Type B pancreatic cell (in vitro differentiated cells): ENCODE measurements around the gene CYTH1. TPM values are rescaled to one million over a fixed set of nuclear protein-coding genes. Genes with fewer than 3 reads are reported as not detected.
A peak's percentile ranks its signal among the peaks of the same experiment; 100 is the strongest.

Source experiments
- DNase-seq: peaks from one replicate; pipeline ENCODE4 v3.0.0; 2021; ENCODE audit warnings: mixed read lengths; ENCODE audit not compliant: unreplicated experiment; ENCODE audit errors: extremely low spot score
- H3K27ac Mint-ChIP-seq: 2 replicates; pipeline ENCODE4 v1.8.0; 2021; ENCODE audit warnings: mild to moderate bottlenecking, mixed read lengths
- H3K27me3 Mint-ChIP-seq: 2 replicates; pipeline ENCODE4 v1.8.0; 2021; ENCODE audit warnings: mixed read lengths
- H3K36me3 Mint-ChIP-seq: 2 replicates; pipeline ENCODE4 v1.8.0; 2021; ENCODE audit warnings: mixed read lengths
- H3K4me1 Mint-ChIP-seq: one replicate; pipeline ENCODE4 v1.8.0; 2021; ENCODE audit warnings: mixed read lengths; ENCODE audit not compliant: unreplicated experiment
- H3K4me3 Mint-ChIP-seq: 2 replicates; pipeline ENCODE4 v1.8.0; 2021; ENCODE audit warnings: mild to moderate bottlenecking, mixed read lengths
- H3K9me3 Mint-ChIP-seq: 2 replicates; pipeline ENCODE4 v1.8.0; 2021; ENCODE audit warnings: mixed read lengths
- CTCF ChIP-seq: fragments of 200-600 bp; sonication (generic); conservative IDR thresholded peaks from 2 replicates; pipeline ENCODE4 v1.5.0; 2021; ENCODE audit warnings: antibody characterized with exemption, mild to moderate bottlenecking
- total RNA-seq: library from RNA; stranded (reverse); gene quantifications from 2 replicates; pipeline ENCODE4 v1.2.1, GENCODE V29; 2021; ENCODE audit warnings: low replicate concordance

CYTH1 gene
- total RNA-seq, 1 donor from 2014 or later = 30.3 TPM

- no peaks in the 10 kb centered on the region for H3K9me3 Mint-ChIP-seq
- no peak for TF ChIP-seq CTCF
- no peak for DNase-seq
- H3K36me3 Mint-ChIP-seq = peaks cover 4% of the 10 kb centered on the region
- H3K4me3 Mint-ChIP-seq = peak overlapping the region; percentile 70
- H3K27me3 Mint-ChIP-seq = no peaks in the 10 kb centered on the region
- peaks cover 55% of the 10 kb centered on the region for H3K4me1 Mint-ChIP-seq
- no peak overlapping the region for H3K27ac Mint-ChIP-seq
Measured at GRCh38 chr17:78716814-78717393, 65.2 kb downstream of the CYTH1 start.

- H3K9me3 Mint-ChIP-seq = no peaks in the 10 kb centered on the region
- H3K36me3 Mint-ChIP-seq = peaks cover 4% of the 10 kb centered on the region
- no peaks in the 10 kb centered on the region for H3K27me3 Mint-ChIP-seq
- H3K27ac Mint-ChIP-seq = no peak overlapping the region
- DNase-seq = no peak
- no peak overlapping the region for H3K4me3 Mint-ChIP-seq
- no peak for TF ChIP-seq CTCF
- H3K4me1 Mint-ChIP-seq = peaks cover 55% of the 10 kb centered on the region
Measured at GRCh38 chr17:78716292-78716691, 65.8 kb downstream of the CYTH1 start.

- Mint-ChIP-seq H3K27ac (peak overlapping the region; percentile 9), H3K4me1 (peaks cover 55% of the 10 kb centered on the region), H3K36me3 (peaks cover 4% of the 10 kb centered on the region), H3K4me3 (no peak overlapping the region), H3K27me3 (no peaks in the 10 kb centered on the region), H3K9me3 (no peaks in the 10 kb centered on the region)
- DNase-seq = no peak
- TF ChIP-seq CTCF = no peak
Measured at GRCh38 chr17:78715876-78716275, 66.2 kb downstream of the CYTH1 start.

GRCh38 chr17:78715000-78715771, 66.9 kb downstream of the CYTH1 start:
- peaks cover 4% of the 10 kb centered on the region for H3K36me3 Mint-ChIP-seq
- peak overlapping the region; percentile 9 for H3K27ac Mint-ChIP-seq
- no peak for DNase-seq
- H3K4me1 Mint-ChIP-seq = peaks cover 59% of the 10 kb centered on the region
- no peak overlapping the region for H3K4me3 Mint-ChIP-seq
- no peaks in the 10 kb centered on the region for H3K27me3 Mint-ChIP-seq
- no peak for TF ChIP-seq CTCF
- no peaks in the 10 kb centered on the region for H3K9me3 Mint-ChIP-seq

GRCh38 chr17:78714534-78714933, 67.5 kb downstream of the CYTH1 start:
- Mint-ChIP-seq H3K4me1 (peaks cover 59% of the 10 kb centered on the region), H3K4me3 (no peak overlapping the region), H3K36me3 (peaks cover 4% of the 10 kb centered on the region), H3K9me3 (no peaks in the 10 kb centered on the region), H3K27me3 (no peaks in the 10 kb centered on the region), H3K27ac (no peak overlapping the region)
- DNase-seq = no peak
- no peak for TF ChIP-seq CTCF
